Measurements from ENCODE around the gene PRLR. TPM values are rescaled to one million over a fixed set of nuclear protein-coding genes. Genes with fewer than 3 reads are reported as not detected.

Gene PRLR
- total and polyA plus RNA-seq, 10 of the 15 experiments (the other 5 are each of a cell fraction or from before 2014, with no cell fraction given) = 0.03 to 8.1 (median 0.20) TPM

GRCh38 chr5:35161652-35162273, 68.5 kb downstream of the PRLR start:
- no peaks in the 10 kb centered on the region for H3K4me1 ChIP-seq (ENCODE audit: control insufficient read depth, insufficient read depth, low read length)
- no peak overlapping the region for H3K4me3 ChIP-seq
- in situ Hi-C loops (cut with MboI) (no loop called here), intact Hi-C loops (cut with micrococcal nuclease; ENCODE audit: unreplicated experiment) (no loop called here)
- BruUV-seq (replicated peaks) = no TSS peak
- no peaks in the 10 kb centered on the region for H4K20me1 ChIP-seq (ENCODE audit: control insufficient read depth, insufficient read depth)
- DNase-seq (ENCODE audit: low read depth, low spot score) (no peak), ATAC-seq (no peak), FAIRE-seq (no peak)
- ChIA-PET POLR2A (no interaction called here), CTCF (interaction anchor here (1.1 to 2.2 kb wide), 2 partner anchors 10 to 23 kb away, joined by 6 read pairs; no protein-coding TSS in a partner anchor), RAD21 (ENCODE audit: unreplicated experiment) (no interaction called here), SMC1A (ENCODE audit: uncharacterized antibody, unreplicated experiment) (interaction anchor here (0.7 to 3.5 kb wide), 5 partner anchors 8 to 44 kb away, joined by 3 to 14 read pairs (median 3); no protein-coding TSS in a partner anchor)
- no peaks in the 10 kb centered on the region for H3K9me3 ChIP-seq (replicated peaks; ENCODE audit: control insufficient read depth, insufficient read depth, low read length)
- 55% methylated on average over 7 of the region's 7 CpGs for whole genome bisulfite sequencing (ENCODE audit: insufficient coverage, insufficient replicate concordance, low lambda C conversion rate, missing lambda C conversion rate)
- H2AFZ ChIP-seq (ENCODE audit: control insufficient read depth, low read depth, low read length) = no peak overlapping the region
- no peaks in the 10 kb centered on the region for H3K27me3 ChIP-seq (replicated peaks in 1 of 2; ENCODE audit: control insufficient read depth in 2 of 2, insufficient read depth in 2 of 2, low read length in 1 of 2)
- TF ChIP-seq HDGF (IDR thresholded peaks at IDR 0.05) (no peak), POU2F2 (IDR thresholded peaks at IDR 0.05; ENCODE audit: borderline replicate concordance, low read depth, low read length) (no peak), ZNF384 (IDR thresholded peaks at IDR 0.05; ENCODE audit: borderline replicate concordance, low read depth, low read length) (no peak), CBFB (IDR thresholded peaks at IDR 0.05; ENCODE audit: low read depth) (no peak), SMC3 (IDR thresholded peaks at IDR 0.05; ENCODE audit: borderline replicate concordance, low read length) (no peak), FOS (IDR thresholded peaks at IDR 0.05; ENCODE audit: borderline replicate concordance, extremely low read depth, insufficient read length) (no peak), MTA2 (IDR thresholded peaks at IDR 0.05; ENCODE audit: low read depth) (no peak)
- H3K79me2 ChIP-seq (ENCODE audit: control insufficient read depth, insufficient read depth, low read length) = no peaks in the 10 kb centered on the region
- H3K27ac ChIP-seq (ENCODE audit: control insufficient read depth, insufficient read depth) = no peak overlapping the region
- H3K4me2 ChIP-seq (ENCODE audit: control insufficient read depth, insufficient read depth) = no peak overlapping the region
- H3K36me3 ChIP-seq (ENCODE audit: control insufficient read depth in 2 of 2, insufficient read depth in 2 of 2, low read length in 1 of 2) = no peaks in the 10 kb centered on the region
- no peak overlapping the region for H3K9ac ChIP-seq (ENCODE audit: control insufficient read depth, insufficient read depth, low read length)
